ENCODE results near the gene RAB31. TPM values are rescaled to one million over a fixed set of nuclear protein-coding genes. Genes with fewer than 3 reads are reported as not detected.

Gene RAB31
- total RNA-seq, 1 experiment from 2014 or later: 2.3 TPM

GRCh38 chr18:9757827-9758621 lies 49.9 kb downstream of the RAB31 start:
- intact Hi-C loops (cut with micrococcal nuclease; ENCODE audit: unreplicated experiment): no loop called here
- no TSS peak for BruUV-seq (replicated peaks)
- peaks cover 26% of the 10 kb centered on the region for H3K27me3 Mint-ChIP-seq (ENCODE audit: unreplicated experiment)
- CTCF ChIA-PET: no interaction called here
- DNase-seq: no peak
- H3K4me1 Mint-ChIP-seq (ENCODE audit: low read depth, unreplicated experiment): no peaks in the 10 kb centered on the region
- H3K9me3 Mint-ChIP-seq (ENCODE audit: low read depth, unreplicated experiment): no peaks in the 10 kb centered on the region
- no peak overlapping the region for H3K27ac Mint-ChIP-seq (ENCODE audit: unreplicated experiment)
- no peak for TF ChIP-seq CTCF (IDR thresholded peaks at IDR 0.05; ENCODE audit: unreplicated experiment)
- H3K4me3 Mint-ChIP-seq (ENCODE audit: low read depth, unreplicated experiment): no peak overlapping the region
- H3K36me3 Mint-ChIP-seq (ENCODE audit: insufficient read depth, unreplicated experiment): no peaks in the 10 kb centered on the region

DNA sequence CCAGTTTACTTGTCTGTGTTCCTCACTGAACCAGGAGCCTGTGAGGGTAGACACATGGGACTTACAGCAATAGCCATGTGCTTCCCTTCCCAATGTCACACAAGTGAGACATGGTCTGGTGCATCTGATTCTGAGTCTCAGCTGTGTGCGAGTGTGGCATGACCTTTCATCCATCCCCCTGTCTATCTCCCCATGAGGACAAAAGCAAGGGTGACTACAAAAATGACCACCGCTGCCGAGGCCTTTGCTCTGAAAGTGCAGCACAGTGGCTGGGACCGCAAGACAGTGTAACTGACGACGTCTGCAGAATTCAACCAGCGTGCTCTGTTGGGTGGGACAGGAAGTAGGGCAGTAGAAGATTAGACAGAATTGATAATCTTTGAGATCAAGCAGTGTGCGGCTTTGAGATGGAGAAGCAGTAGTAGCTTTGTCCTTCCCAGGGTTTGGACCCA lies 50.5 kb downstream of the RAB31 start:
- Mint-ChIP-seq H3K27me3 (ENCODE audit: unreplicated experiment) (peaks cover 26% of the 10 kb centered on the region), H3K27ac (ENCODE audit: unreplicated experiment) (no peak overlapping the region), H3K9me3 (ENCODE audit: low read depth, unreplicated experiment) (no peaks in the 10 kb centered on the region), H3K36me3 (ENCODE audit: insufficient read depth, unreplicated experiment) (no peaks in the 10 kb centered on the region), H3K4me3 (ENCODE audit: low read depth, unreplicated experiment) (no peak overlapping the region), H3K4me1 (ENCODE audit: low read depth, unreplicated experiment) (no peaks in the 10 kb centered on the region)
- no peak for TF ChIP-seq CTCF (IDR thresholded peaks at IDR 0.05; ENCODE audit: unreplicated experiment)
- CTCF ChIA-PET: no interaction called here
- DNase-seq: no peak
- no TSS peak for BruUV-seq (replicated peaks)
- intact Hi-C loops (cut with micrococcal nuclease; ENCODE audit: unreplicated experiment): no loop called here

DNA sequence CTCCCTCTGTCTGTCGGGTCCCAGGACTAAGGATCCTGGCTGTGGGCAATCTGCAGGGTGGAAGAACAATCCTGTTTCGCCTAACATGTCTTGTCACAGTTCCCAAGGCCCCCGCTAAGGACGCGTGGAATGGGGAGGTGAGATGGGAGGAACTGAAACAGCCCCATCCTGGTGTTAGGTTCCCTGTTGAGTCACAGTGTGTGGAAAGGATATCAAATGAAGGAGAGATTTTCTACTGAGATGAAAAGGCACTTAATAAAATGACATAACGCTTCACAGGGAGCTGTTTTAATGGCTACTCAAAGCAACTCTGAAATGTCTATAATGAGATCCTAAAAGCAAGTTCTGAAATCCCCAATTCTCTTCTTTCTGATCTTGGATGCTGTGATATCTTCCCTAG lies 52.5 kb downstream of the RAB31 start:
- peaks cover 26% of the 10 kb centered on the region for H3K27me3 Mint-ChIP-seq (ENCODE audit: unreplicated experiment)
- no peak for TF ChIP-seq CTCF (IDR thresholded peaks at IDR 0.05; ENCODE audit: unreplicated experiment)
- H3K4me1 Mint-ChIP-seq (ENCODE audit: low read depth, unreplicated experiment): no peaks in the 10 kb centered on the region
- DNase-seq: no peak
- no TSS peak for BruUV-seq (replicated peaks)
- H3K27ac Mint-ChIP-seq (ENCODE audit: unreplicated experiment): no peak overlapping the region
- intact Hi-C loops (cut with micrococcal nuclease; ENCODE audit: unreplicated experiment): no loop called here
- no peaks in the 10 kb centered on the region for H3K9me3 Mint-ChIP-seq (ENCODE audit: low read depth, unreplicated experiment)
- no peaks in the 10 kb centered on the region for H3K36me3 Mint-ChIP-seq (ENCODE audit: insufficient read depth, unreplicated experiment)
- no peak overlapping the region for H3K4me3 Mint-ChIP-seq (ENCODE audit: low read depth, unreplicated experiment)
- CTCF ChIA-PET: no interaction called here

DNA sequence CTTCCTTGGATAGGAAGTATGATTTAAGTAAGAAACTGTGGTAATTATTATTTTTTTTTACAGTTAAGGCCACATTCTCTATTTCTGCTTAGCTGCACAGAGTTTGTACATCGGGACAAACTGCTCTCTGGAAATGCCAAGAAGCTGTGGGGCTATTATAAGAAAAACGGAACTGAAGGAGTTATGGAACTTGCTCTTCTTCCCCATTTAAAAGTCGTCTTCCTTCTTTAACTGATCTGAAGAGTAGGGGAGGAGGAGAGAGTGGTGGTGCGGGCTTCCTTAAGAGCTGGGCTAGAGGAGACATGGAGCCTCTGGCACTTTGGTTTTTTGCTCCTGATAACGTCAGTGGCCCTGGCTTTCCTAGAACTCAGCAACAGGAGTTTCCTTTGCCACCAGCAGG lies 54.4 kb downstream of the RAB31 start:
- no peak for TF ChIP-seq CTCF (IDR thresholded peaks at IDR 0.05; ENCODE audit: unreplicated experiment)
- Mint-ChIP-seq H3K9me3 (ENCODE audit: low read depth, unreplicated experiment) (no peaks in the 10 kb centered on the region), H3K4me3 (ENCODE audit: low read depth, unreplicated experiment) (no peak overlapping the region), H3K36me3 (ENCODE audit: insufficient read depth, unreplicated experiment) (no peaks in the 10 kb centered on the region), H3K27me3 (ENCODE audit: unreplicated experiment) (peaks cover 19% of the 10 kb centered on the region), H3K4me1 (ENCODE audit: low read depth, unreplicated experiment) (no peaks in the 10 kb centered on the region), H3K27ac (ENCODE audit: unreplicated experiment) (no peak overlapping the region)
- no TSS peak for BruUV-seq (replicated peaks)
- DNase-seq: no peak
- intact Hi-C loops (cut with micrococcal nuclease; ENCODE audit: unreplicated experiment): no loop called here
- CTCF ChIA-PET: no interaction called here

All from Calu3 (cell line).